ENCODE data around the gene RRP36. TPM values are rescaled to one million over a fixed set of nuclear protein-coding genes. Genes with fewer than 3 reads are reported as not detected.

RRP36 gene
- total RNA-seq, 1 donor from 2014 or later, result 35.3 TPM

DNA sequence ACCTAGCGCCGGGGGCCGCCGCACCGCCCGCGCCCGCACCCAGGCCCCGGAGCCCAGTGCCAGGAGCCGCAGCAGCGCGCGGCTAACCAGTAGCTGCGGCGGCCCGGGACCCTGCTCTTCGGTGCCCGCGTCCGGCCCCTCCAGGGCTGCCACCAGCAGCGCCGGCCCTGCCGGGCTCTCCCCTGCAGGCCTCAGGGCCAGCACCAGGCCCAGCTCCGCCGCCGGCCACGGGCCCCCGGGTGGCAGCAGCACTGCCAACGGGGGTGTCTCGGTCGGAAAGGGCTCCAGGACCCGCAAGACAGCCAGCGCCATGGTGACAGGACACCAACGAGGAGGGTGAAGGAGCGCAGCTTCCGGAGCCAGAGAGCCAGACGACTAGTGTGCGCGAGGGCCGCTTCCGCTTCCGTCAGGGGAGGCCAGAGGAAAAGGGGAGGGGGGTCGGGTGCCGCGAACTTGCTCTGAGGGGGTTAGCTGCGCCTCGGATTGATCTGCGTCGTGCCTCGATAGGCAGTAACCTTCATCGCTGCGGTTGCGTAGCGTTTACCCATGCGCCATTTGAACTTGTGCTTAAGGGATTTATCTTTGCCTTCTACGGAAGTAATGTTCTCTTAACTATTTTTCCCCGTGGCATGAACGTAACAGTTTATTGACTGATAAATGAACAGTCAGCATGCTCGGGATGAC lies 42.4 kb upstream of the RRP36 start, which contains the start of gene PEX6:
Gene PEX6 (minus strand): TSS at position 343 of the 684 bp plus-strand sequence. CDS start 31 bp downstream, at position 312.
- Histone ChIP-seq H3K4me3 (peak within 1 kb of the TSS; percentile 88), H3K4me1 (peaks cover 28% of the 10 kb centered on the region), H3K9me3 (no peaks in the 10 kb centered on the region), H3K27ac (peak within 1 kb of the TSS; percentile 92), H3K36me3 (no peaks in the 10 kb centered on the region), H3K27me3 (ENCODE audit: low read depth) (no peaks in the 10 kb centered on the region)
- TF ChIP-seq, protein P1, sequence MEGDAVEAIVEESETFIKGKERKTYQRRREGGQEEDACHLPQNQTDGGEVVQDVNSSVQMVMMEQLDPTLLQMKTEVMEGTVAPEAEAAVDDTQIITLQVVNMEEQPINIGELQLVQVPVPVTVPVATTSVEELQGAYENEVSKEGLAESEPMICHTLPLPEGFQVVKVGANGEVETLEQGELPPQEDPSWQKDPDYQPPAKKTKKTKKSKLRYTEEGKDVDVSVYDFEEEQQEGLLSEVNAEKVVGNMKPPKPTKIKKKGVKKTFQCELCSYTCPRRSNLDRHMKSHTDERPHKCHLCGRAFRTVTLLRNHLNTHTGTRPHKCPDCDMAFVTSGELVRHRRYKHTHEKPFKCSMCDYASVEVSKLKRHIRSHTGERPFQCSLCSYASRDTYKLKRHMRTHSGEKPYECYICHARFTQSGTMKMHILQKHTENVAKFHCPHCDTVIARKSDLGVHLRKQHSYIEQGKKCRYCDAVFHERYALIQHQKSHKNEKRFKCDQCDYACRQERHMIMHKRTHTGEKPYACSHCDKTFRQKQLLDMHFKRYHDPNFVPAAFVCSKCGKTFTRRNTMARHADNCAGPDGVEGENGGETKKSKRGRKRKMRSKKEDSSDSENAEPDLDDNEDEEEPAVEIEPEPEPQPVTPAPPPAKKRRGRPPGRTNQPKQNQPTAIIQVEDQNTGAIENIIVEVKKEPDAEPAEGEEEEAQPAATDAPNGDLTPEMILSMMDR (IDR thresholded peaks at IDR 0.05), result no peak
- intact Hi-C loops (cut with DNase I), result no loop called here
- ATAC-seq, result peak; percentile 97 to 98
- peak; percentile 97 for DNase-seq

DNA sequence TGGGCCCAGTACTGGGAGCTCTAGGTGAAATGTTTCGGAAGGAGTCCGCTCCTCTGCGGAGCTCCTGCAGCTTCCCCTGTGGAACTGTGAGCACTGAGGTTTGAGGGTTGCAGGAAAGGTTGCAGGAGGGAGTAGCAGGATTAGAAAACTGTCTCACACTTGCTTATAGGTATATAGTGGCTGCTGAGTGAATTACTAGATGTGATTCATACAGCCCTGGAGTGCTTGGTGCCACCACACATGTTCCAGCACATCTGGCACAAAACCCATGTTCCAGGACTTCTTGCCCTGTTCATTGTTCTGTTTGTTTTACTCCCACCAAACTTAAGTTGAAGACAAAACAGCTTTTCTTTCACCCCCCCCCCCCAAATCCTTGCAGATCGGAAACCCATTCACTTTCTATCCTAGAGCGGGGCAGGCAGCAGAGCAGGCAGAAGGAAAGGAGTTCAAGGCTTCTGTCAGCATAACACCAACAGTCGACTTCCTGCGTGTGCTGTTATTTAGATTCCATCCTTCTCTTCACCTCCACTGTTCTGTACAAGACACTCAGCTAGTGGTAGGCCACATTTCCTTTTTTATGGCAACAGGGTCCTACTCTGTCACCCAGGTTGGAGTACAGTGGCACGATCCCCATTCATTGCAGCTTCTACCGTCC lies 41.8 kb upstream of the RRP36 start:
- H3K27ac ChIP-seq, result peak overlapping the region; percentile 92
- DNase-seq (no peak), ATAC-seq (peak in 1 of 2 donors; percentile 4)
- intact Hi-C loops (cut with DNase I), result no loop called here
- no peaks in the 10 kb centered on the region for H3K27me3 ChIP-seq (ENCODE audit: low read depth)
- peaks cover 28% of the 10 kb centered on the region for H3K4me1 ChIP-seq
- no peaks in the 10 kb centered on the region for H3K36me3 ChIP-seq
- TF ChIP-seq, protein P1 (IDR thresholded peaks at IDR 0.05), result no peak
- peak overlapping the region; percentile 88 for H3K4me3 ChIP-seq
- H3K9me3 ChIP-seq, result no peaks in the 10 kb centered on the region

- H3K4me3 ChIP-seq, result no peak overlapping the region
- TF ChIP-seq, protein P1 (IDR thresholded peaks at IDR 0.05), result no peak
- peaks cover 47% of the 10 kb centered on the region for H3K4me1 ChIP-seq
- DNase-seq (no peak), ATAC-seq (no peak)
- no peaks in the 10 kb centered on the region for H3K27me3 ChIP-seq (ENCODE audit: low read depth)
- H3K27ac ChIP-seq, result no peak overlapping the region
- intact Hi-C loops (cut with DNase I), result no loop called here
- no peaks in the 10 kb centered on the region for H3K9me3 ChIP-seq
- H3K36me3 ChIP-seq, result no peaks in the 10 kb centered on the region
Measured at GRCh38 chr6:42981836-42982235, 39.6 kb upstream of the RRP36 start.

- no peaks in the 10 kb centered on the region for H3K9me3 ChIP-seq
- H3K4me1 ChIP-seq, result peaks cover 50% of the 10 kb centered on the region
- TF ChIP-seq, protein P1 (IDR thresholded peaks at IDR 0.05), result no peak
- intact Hi-C loops (cut with DNase I), result no loop called here
- peaks cover 8% of the 10 kb centered on the region for H3K36me3 ChIP-seq
- ATAC-seq (peak; percentile 97 to 98), DNase-seq (peak; percentile 98)
- H3K27ac ChIP-seq, result peak within 1 kb of the TSS; percentile 84
- H3K4me3 ChIP-seq, result peak within 1 kb of the TSS; percentile 94
- no peaks in the 10 kb centered on the region for H3K27me3 ChIP-seq (ENCODE audit: low read depth)
Measured at GRCh38 chr6:42984001-42984923, 37.2 kb upstream of the RRP36 start, which contains the start of gene PPP2R5D. TSS of gene PPP2R5D (plus strand) at chr6:42984570. CDS start at chr6:42984678, 108 bp downstream.

DNA sequence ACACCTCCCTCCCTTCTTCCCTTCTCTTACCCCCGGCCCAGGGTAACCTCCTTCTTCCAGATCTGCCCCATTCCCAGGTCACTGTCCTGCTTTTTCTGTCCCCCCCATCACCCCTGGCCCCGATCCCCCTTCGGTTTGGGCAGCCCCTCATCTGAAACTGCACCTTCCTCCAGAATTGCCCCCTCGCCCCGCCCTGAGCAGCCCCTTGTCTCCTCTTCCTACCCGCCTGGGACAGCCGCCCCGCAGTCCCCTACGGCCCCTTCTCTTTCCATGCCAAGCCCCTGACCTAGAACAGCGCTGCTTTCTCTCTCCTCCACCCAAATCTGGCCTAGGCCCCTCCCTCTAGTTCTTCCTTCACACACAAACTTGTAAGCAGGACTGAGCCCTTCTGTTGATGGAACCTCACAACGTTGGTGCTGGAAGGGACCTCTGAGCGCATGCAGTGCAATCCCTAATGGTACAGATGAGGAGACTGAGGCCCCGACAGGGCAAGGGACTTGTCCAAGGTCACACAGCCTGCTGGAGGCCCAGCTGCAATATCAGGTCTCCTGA lies 36.4 kb upstream of the RRP36 start:
- no peaks in the 10 kb centered on the region for H3K9me3 ChIP-seq
- intact Hi-C loops (cut with DNase I), result no loop called here
- ATAC-seq, result peak; percentile 3 to 4

More for the DNA sequence above, 36.4 kb upstream of the RRP36 start:
- peaks cover 43% of the 10 kb centered on the region for H3K4me1 ChIP-seq
- peak overlapping the region; percentile 94 for H3K4me3 ChIP-seq
- TF ChIP-seq, protein P1 (IDR thresholded peaks at IDR 0.05), result no peak
- DNase-seq, result no peak
- no peaks in the 10 kb centered on the region for H3K27me3 ChIP-seq (ENCODE audit: low read depth)
- peaks cover 16% of the 10 kb centered on the region for H3K36me3 ChIP-seq
- H3K27ac ChIP-seq, result peak overlapping the region; percentile 84

All from lower lobe of right lung (tissue), 2 donors.